HTR-8/SVneo (cell line): ENCODE measurements around the gene HOXB1.
"Not testable (repeated sequence)": the region's sequence is repeated elsewhere in the genome, so short reads cannot be mapped to it uniquely, and the experiment has no call there.

Experiments used
- DNase-seq: peaks from one replicate; pipeline ENCODE4 v3.0.0; 2011; ENCODE audit warnings: low spot score, mixed read lengths; ENCODE audit not compliant: insufficient read length
- FAIRE-seq: peaks from 2 replicates; lab custom pipeline; 2011; peaks lifted over from hg19 to GRCh38; lab: Jason Lieb, UNC

HOXB1 gene

DNA sequence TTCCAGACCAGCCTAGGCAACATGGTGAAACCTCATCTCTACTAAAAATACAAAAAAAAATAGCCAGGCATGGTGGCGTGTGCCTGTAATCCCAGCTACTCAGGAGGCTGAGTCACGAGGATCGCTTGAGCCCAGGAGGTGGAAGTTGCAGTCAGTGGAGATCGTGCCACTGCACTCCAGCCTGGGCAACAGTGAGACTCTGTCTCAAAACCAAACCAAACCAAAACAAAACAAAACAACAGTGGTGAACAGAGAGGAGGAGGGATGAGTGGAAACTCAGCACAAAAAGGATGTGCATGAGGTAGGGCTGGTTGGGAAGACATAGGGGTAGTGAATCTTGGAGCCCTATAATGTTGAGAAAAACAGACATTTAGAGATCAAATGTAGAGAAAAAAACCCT is 48.5 kb downstream of the HOXB1 start:
- DNase-seq, FAIRE-seq: not testable (repeated sequence)

DNA sequence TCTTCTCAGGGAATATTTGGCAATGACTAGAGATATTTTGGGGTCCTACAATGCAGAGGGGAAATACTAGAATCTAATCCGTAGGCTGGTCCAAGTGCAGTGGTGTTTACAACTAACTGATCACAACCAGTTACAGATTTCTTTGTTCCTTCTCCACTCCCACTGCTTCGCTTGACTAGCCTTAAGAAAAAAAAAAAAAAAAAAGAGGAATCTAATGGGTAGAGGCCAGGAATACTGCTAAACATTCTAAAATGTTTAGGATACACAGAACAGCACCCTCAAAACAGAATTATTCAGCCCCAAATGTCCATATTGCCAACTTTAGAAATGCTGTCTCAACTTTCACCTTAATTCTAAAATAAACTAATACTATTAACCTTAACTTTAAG is 51.8 kb downstream of the HOXB1 start:
- FAIRE-seq = no peak

More for the DNA sequence above, 51.8 kb downstream of the HOXB1 start:
- DNase-seq = no peak
